Body of pancreas (tissue), 4 donors: ENCODE data around the gene PGAM1. TPM values are rescaled to one million over a fixed set of nuclear protein-coding genes. Genes with fewer than 3 reads are reported as not detected.

ENCODE experiments used
- ATAC-seq: fragments of 150-250 bp; one replicate; pipeline ENCODE4 v1.9.1; 2016
- DNase-seq, 4 donors: peaks; one replicate each; pipeline ENCODE4 v3.0.0-alpha.2; 2019
- H3K27ac ChIP-seq, 4 donors: fragments of 200-600 bp; sonication (generic); 1 replicate in 3 of 4; 2 replicates in 1 of 4; pipeline versions ENCODE4 v1.5.1 to v1.6.1; 2016 to 2019; ENCODE audit warnings: mild to moderate bottlenecking in 1 of 4, mixed read lengths in 1 of 4, moderate library complexity in 1 of 4
- H3K27me3 ChIP-seq, 2 donors: fragments of 200-600 bp; sonication (generic); one replicate each; pipeline ENCODE4 v1.6.0; 2016; ENCODE audit warnings: mild to moderate bottlenecking in 1 of 2
- H3K36me3 ChIP-seq, 2 donors: fragments of 200-600 bp; sonication (generic); replicated peaks in 1 of 2; 2 replicates each; pipeline ENCODE4 v1.5.1; 2016; ENCODE audit warnings: low read depth in 2 of 2; ENCODE audit not compliant: insufficient read depth in 1 of 2
- H3K4me1 ChIP-seq: fragments of 200-600 bp; sonication (generic); one replicate; pipeline ENCODE4 v1.6.0; 2016
- H3K4me3 ChIP-seq, 2 donors: fragments of 200-600 bp; sonication (generic); 1 replicate in 1 of 2; 2 replicates in 1 of 2; pipeline ENCODE4 v1.5.1; 2016 to 2019
- H3K9me3 ChIP-seq, 3 donors: fragments of 200-600 bp; sonication (generic); 1 replicate in 2 of 3; 2 replicates in 1 of 3; pipeline ENCODE4 v1.5.1; 2016
- CTCF ChIP-seq, 7 experiments: fragments of 450-650 bp in 4 of 7; fragments of 200-600 bp in 3 of 7; sonication (generic) in 3 of 7; IDR thresholded peaks; one replicate each; pipeline ENCODE4 v1.5.1; 2016 to 2019; ENCODE audit warnings: antibody characterized with exemption in 7 of 7
- POLR2A ChIP-seq, 3 donors: fragments of 450-650 bp; IDR thresholded peaks; one replicate each; pipeline ENCODE4 v1.6.1; 2016; ENCODE audit warnings: antibody characterized with exemption in 3 of 3, mild to moderate bottlenecking in 2 of 3
- whole genome bisulfite sequencing, 2 donors: methylation state at CpG; one replicate each; pipeline ENCODE4 v1.1.5; 2017; 5-methylcytosine and 5-hydroxymethylcytosine counted together
- intact Hi-C: fragments of 100-400 bp; cut with DNase I; formaldehyde crosslinking; loops from one replicate; pipeline ENCODE4 v1.15.1; 2023
- total RNA-seq, 2 donors: library from RNA; depleted of rRNA; stranded (reverse); fragments of >200 nt; gene quantifications; one replicate each; pipeline ENCODE4 v1.1.0, GENCODE V29; 2016

Gene PGAM1
- total RNA-seq, 2 donors from 2014 or later = 52.7 to 66.7 TPM

- Histone ChIP-seq H3K36me3 (peaks cover 6 to 23% of the 10 kb centered on the region in 2 donors), H3K4me3 (no peak overlapping the region)
- ATAC-seq = no peak
These were observed 37.8 kb upstream of the PGAM1 start for GRCh38 chr10:97388152-97388551.

GRCh38 chr10:97390091-97390490 is 35.9 kb upstream of the PGAM1 start:
- peaks cover 6 to 24% of the 10 kb centered on the region in 2 donors for H3K36me3 ChIP-seq
- H3K27ac ChIP-seq = no peak overlapping the region
- no peaks in the 10 kb centered on the region for H3K27me3 ChIP-seq
- H3K9me3 ChIP-seq = no peaks in the 10 kb centered on the region
- ATAC-seq (no peak), DNase-seq (no peak)
- H3K4me1 ChIP-seq = no peaks in the 10 kb centered on the region
- intact Hi-C loops = no loop called here
- H3K4me3 ChIP-seq = no peak overlapping the region
- TF ChIP-seq POLR2A (IDR thresholded peaks at IDR 0.05) = no peak
- TF ChIP-seq CTCF (IDR thresholded peaks at IDR 0.05) = no peak
- WGBS, 2 donors = 96 to 100% methylated on average over 1 to 5 of the region's 5 CpGs

More at GRCh38 chr10:97388152-97388551, 37.8 kb upstream of the PGAM1 start:
- 92 to 93% methylated on average over 3 to 4 of the region's 5 CpGs for WGBS, 2 donors
- Histone ChIP-seq H3K9me3 (no peaks in the 10 kb centered on the region), H3K27ac (no peak overlapping the region), H3K4me1 (no peaks in the 10 kb centered on the region), H3K27me3 (no peaks in the 10 kb centered on the region)
- no peak for TF ChIP-seq CTCF (IDR thresholded peaks at IDR 0.05)
- no peak for TF ChIP-seq POLR2A (IDR thresholded peaks at IDR 0.05)
- DNase-seq = no peak
- intact Hi-C loops = no loop called here

GRCh38 chr10:97393034-97393573 is 32.9 kb upstream of the PGAM1 start:
- TF ChIP-seq CTCF (IDR thresholded peaks at IDR 0.05) (no peak), POLR2A (IDR thresholded peaks at IDR 0.05) (no peak)
- ATAC-seq (no peak), DNase-seq (no peak)
- Histone ChIP-seq H3K4me1 (no peaks in the 10 kb centered on the region), H3K36me3 (peaks cover 10 to 37% of the 10 kb centered on the region in 2 donors), H3K27ac (no peak overlapping the region), H3K4me3 (no peak overlapping the region), H3K9me3 (no peaks in the 10 kb centered on the region), H3K27me3 (no peaks in the 10 kb centered on the region)
- 90 to 91% methylated on average over 8 of the region's 8 CpGs for WGBS, 2 donors
- intact Hi-C loops = no loop called here

GRCh38 chr10:97396056-97396455 is 29.9 kb upstream of the PGAM1 start:
- Histone ChIP-seq H3K36me3 (peaks cover 4 to 27% of the 10 kb centered on the region in 2 donors), H3K9me3 (no peaks in the 10 kb centered on the region), H3K27me3 (no peaks in the 10 kb centered on the region), H3K4me1 (peaks cover 10% of the 10 kb centered on the region), H3K4me3 (no peak overlapping the region), H3K27ac (no peak overlapping the region)
- intact Hi-C loops = no loop called here
- TF ChIP-seq POLR2A (IDR thresholded peaks at IDR 0.05) = no peak
- no peak for TF ChIP-seq CTCF (IDR thresholded peaks at IDR 0.05)
- 95 to 100% methylated on average over 4 of the region's 4 CpGs for WGBS, 2 donors
- DNase-seq (no peak), ATAC-seq (no peak)
